Peyer's patch (tissue), 4 donors: Measurements from ENCODE around the gene SLC29A2. TPM values are rescaled to one million over a fixed set of nuclear protein-coding genes. Genes with fewer than 3 reads are reported as not detected.

Experiments used
- DNase-seq, 3 donors: peaks; one replicate each; pipeline ENCODE4 v3.0.0-alpha.2; 2017 to 2019
- H3K27ac ChIP-seq, 4 donors: fragments of 200-600 bp; sonication (generic); one replicate each; pipeline ENCODE4 v1.5.1; 2016 to 2019
- H3K27me3 ChIP-seq, 2 donors: fragments of 200-600 bp; sonication (generic); one replicate each; pipeline ENCODE4 v1.5.1; 2019
- H3K36me3 ChIP-seq, 3 donors: fragments of 200-600 bp; sonication (generic); one replicate each; pipeline ENCODE4 v1.5.1; 2016 to 2019
- H3K4me1 ChIP-seq, 4 donors: fragments of 200-600 bp; sonication (generic); one replicate each; pipeline ENCODE4 v1.5.1; 2016 to 2019
- H3K4me3 ChIP-seq, 4 donors: fragments of 200-600 bp; sonication (generic); 1 replicate in 3 of 4; 2 replicates in 1 of 4; pipeline ENCODE4 v1.5.1; 2016 to 2019; ENCODE audit warnings: mild to moderate bottlenecking in 1 of 4
- H3K9me3 ChIP-seq, 4 donors: fragments of 200-600 bp; sonication (generic); one replicate each; pipeline ENCODE4 v1.5.1; 2016 to 2019; ENCODE audit warnings: mild to moderate bottlenecking in 1 of 4
- CTCF ChIP-seq, 6 experiments: fragments of 450-650 bp in 4 of 6; fragments of 200-600 bp in 2 of 6; sonication (generic) in 1 of 6; IDR thresholded peaks; one replicate each; pipeline ENCODE4 v1.5.1; 2017 to 2019; ENCODE audit warnings: antibody characterized with exemption in 6 of 6, mild to moderate bottlenecking in 3 of 6, moderate library complexity in 1 of 6
- POLR2A ChIP-seq, 2 donors: fragments of 450-650 bp; IDR thresholded peaks; one replicate each; pipeline ENCODE4 v1.5.1; 2017; ENCODE audit warnings: antibody characterized with exemption in 2 of 2, mild to moderate bottlenecking in 2 of 2, moderate library complexity in 2 of 2
- total RNA-seq, 4 donors: library from RNA; depleted of rRNA; stranded (reverse); fragments of >200 nt; gene quantifications; one replicate each; pipeline ENCODE4 v1.1.0, GENCODE V29; 2016

The SLC29A2 gene
- total RNA-seq, 4 donors from 2014 or later = 7.4 to 21.6 (median 17.1) TPM

- TF ChIP-seq CTCF (IDR thresholded peaks at IDR 0.05) (no peak), POLR2A (IDR thresholded peaks at IDR 0.05) (no peak)
- DNase-seq = no peak
These were observed 44.2 kb downstream of the SLC29A2 start for GRCh38 chr11:66327171-66328030.

DNA sequence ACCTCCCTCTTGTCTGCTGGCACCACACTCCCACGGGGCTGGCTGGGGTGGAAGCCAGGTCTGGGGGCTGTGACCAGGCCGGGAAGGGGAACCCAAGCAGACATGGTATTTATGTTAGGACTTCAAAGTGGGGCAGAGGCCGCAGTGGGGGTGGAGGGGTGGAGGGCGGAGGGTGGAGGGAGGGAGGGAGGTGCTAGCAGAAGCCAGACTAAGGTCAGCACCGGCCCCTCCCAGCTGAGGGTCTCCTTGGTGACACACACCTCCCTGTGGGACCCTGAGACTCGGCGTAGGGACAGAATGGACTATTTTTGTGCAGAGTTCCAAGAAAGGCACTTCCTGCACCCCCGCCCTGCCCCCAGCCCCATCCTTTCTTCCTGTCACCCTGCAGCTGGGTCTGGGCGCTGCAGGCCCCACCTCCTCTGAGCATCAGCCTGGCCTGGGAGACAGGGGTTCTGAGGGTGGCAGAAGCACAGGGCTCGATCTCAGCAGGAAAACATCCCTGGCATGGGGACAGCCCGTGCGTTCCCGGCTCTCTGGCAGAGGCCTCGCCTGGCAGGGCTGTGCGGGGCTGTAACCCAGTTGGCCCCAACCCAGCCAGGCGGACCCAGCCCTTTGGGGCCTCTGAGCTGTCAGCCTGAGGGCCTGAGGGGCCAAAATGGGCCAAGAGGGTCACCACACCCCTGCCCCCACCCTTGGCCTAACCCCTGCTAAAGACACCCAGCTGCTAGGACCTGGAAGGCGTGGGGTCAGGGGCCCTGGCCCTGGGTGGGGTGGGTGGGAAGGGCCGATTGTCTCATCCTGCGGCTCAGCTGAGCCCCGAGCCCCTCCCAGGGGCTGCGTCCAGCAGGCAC, 45.1 kb downstream of the SLC29A2 start:
- H3K27me3 ChIP-seq = no peaks in the 10 kb centered on the region
- H3K36me3 ChIP-seq = no peaks in the 10 kb centered on the region
- peaks cover 0 to 27% (median 2%) of the 10 kb centered on the region in 4 donors for H3K4me1 ChIP-seq
- H3K9me3 ChIP-seq = no peaks in the 10 kb centered on the region
- no peak for DNase-seq
- no peak for TF ChIP-seq POLR2A (IDR thresholded peaks at IDR 0.05)
- TF ChIP-seq CTCF (IDR thresholded peaks at IDR 0.05) = no peak
- H3K4me3 ChIP-seq = no peak overlapping the region
- H3K27ac ChIP-seq = peak overlapping the region; percentile 33 to 59 (median 54)

More at GRCh38 chr11:66327171-66328030, 44.2 kb downstream of the SLC29A2 start:
- Histone ChIP-seq H3K4me3 (no peak overlapping the region), H3K27me3 (no peaks in the 10 kb centered on the region), H3K27ac (peak overlapping the region; percentile 46 to 59 (median 54)), H3K4me1 (peaks cover 0 to 27% (median 2%) of the 10 kb centered on the region in 4 donors), H3K9me3 (no peaks in the 10 kb centered on the region), H3K36me3 (peaks cover 0 to 8% (median 0%) of the 10 kb centered on the region in 3 donors)

- no peaks in the 10 kb centered on the region for H3K36me3 ChIP-seq
- H3K27ac ChIP-seq = peak overlapping the region in 1 of 4 donors; percentile 33
- TF ChIP-seq CTCF (IDR thresholded peaks at IDR 0.05) (no peak), POLR2A (IDR thresholded peaks at IDR 0.05) (no peak)
- no peaks in the 10 kb centered on the region for H3K27me3 ChIP-seq
- H3K4me1 ChIP-seq = peaks cover 0 to 27% (median 2%) of the 10 kb centered on the region in 4 donors
- no peak overlapping the region for H3K4me3 ChIP-seq
- no peak for DNase-seq
- no peaks in the 10 kb centered on the region for H3K9me3 ChIP-seq
These were observed 46.3 kb downstream of the SLC29A2 start for GRCh38 chr11:66325263-66325671.

DNA sequence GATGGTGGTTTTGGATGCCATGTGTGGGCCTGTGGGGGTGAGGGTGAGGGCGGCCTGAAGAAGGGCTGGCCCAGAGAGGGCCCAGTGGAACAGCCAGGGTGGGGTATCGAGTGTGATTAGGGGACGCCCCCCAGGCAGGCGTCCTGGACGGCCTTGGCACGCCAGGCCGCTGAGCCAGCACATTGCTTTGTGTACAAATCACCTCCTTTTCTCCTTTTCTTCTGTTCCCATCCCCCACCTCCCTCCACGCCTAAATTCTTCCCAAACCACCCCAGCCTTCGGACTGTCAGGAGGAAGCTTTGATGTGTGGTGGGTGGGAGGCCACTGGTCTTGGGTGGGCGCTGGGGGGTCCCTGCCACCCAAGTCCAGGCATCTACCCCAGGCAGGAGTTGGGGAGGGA, 46.9 kb downstream of the SLC29A2 start:
- TF ChIP-seq CTCF (IDR thresholded peaks at IDR 0.05) (no peak), POLR2A (IDR thresholded peaks at IDR 0.05) (no peak)
- Histone ChIP-seq H3K36me3 (no peaks in the 10 kb centered on the region), H3K27me3 (no peaks in the 10 kb centered on the region), H3K4me3 (no peak overlapping the region), H3K9me3 (no peaks in the 10 kb centered on the region), H3K27ac (no peak overlapping the region), H3K4me1 (peaks cover 0 to 27% (median 2%) of the 10 kb centered on the region in 4 donors)
- DNase-seq = no peak

DNA sequence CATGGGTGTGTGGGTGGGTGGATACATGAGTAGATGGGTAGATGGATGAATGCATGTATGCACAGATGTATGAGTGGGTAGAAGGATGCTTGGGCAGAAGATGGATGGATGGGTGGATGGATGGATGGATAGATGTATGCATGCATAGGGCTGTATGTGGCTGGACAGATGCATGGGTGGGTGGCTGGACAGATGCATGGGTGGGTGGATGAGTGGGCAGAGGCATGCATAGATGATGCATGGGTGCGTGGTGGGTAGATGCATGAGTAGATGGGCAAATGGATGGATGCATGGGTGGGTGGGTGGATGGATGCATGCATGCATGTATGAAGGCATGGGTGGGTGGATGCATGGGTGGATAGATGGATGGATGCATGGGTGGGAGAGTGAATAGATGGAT, 47.9 kb downstream of the SLC29A2 start:
- Histone ChIP-seq H3K4me3 (no peak overlapping the region), H3K36me3 (no peaks in the 10 kb centered on the region), H3K27me3 (no peaks in the 10 kb centered on the region), H3K27ac (no peak overlapping the region), H3K4me1 (peaks cover 2 to 33% (median 4%) of the 10 kb centered on the region in 4 donors), H3K9me3 (no peaks in the 10 kb centered on the region)
- TF ChIP-seq CTCF (IDR thresholded peaks at IDR 0.05) = no peak
- TF ChIP-seq POLR2A (IDR thresholded peaks at IDR 0.05) = no peak
- no peak for DNase-seq
